Measurements from ENCODE around the gene FOXP1. TPM values are rescaled to one million over a fixed set of nuclear protein-coding genes. Genes with fewer than 3 reads are reported as not detected.

FOXP1 gene
- polyA plus RNA-seq, 4 donors, result 4.9 to 66.5 (median 15.3) TPM

GRCh38 chr3:70990723-70991122, 592.8 kb downstream of the FOXP1 start:
- Histone ChIP-seq H3K27me3 (ENCODE audit: control insufficient read depth in 3 of 3, insufficient read depth in 3 of 3, low read length in 3 of 3) (no peaks in the 10 kb centered on the region), H3K4me1 (ENCODE audit: control insufficient read depth in 3 of 3, insufficient read depth in 2 of 3, low read depth in 1 of 3, low read length in 2 of 3) (peaks cover 0 to 3% (median 0%) of the 10 kb centered on the region in 3 donors), H3K36me3 (ENCODE audit: control insufficient read depth in 3 of 3, insufficient read depth in 2 of 3, low read depth in 1 of 3, low read length in 3 of 3) (peaks cover 8 to 28% (median 12%) of the 10 kb centered on the region in 3 donors), H3K9me3 (ENCODE audit: control insufficient read depth in 2 of 2, insufficient read depth in 1 of 2, low read depth in 1 of 2, low read length in 1 of 2) (no peaks in the 10 kb centered on the region), H3K27ac (ENCODE audit: low read depth in 1 of 3, low read length in 2 of 3) (peak overlapping the region in 1 of 3 donors; percentile 25), H3K4me3 (ENCODE audit: low read depth in 1 of 3, low read length in 3 of 3) (no peak overlapping the region)
- 77 to 88% (median 80%) methylated on average over 5 of the region's 5 CpGs for WGBS, 3 donors
- FAIRE-seq (no peak), DNase-seq (no peak)

DNA sequence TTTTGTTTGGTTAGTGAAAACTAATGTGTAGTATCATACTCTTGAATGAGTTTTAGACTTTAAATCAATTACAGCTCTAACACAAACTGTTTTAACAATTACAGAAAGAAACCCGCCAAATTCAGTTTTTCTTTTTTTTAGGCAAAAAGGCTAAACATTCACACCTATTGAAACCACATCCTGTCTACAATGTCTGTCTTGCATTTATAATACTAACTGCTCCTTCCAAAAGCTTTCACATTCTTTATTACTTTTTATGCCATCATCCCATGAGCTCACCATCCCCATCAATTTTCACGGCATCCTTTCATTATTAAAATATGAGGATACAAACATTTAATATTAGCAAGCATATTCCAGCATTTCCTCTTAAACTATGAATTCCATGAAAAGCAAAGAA, 593.3 kb downstream of the FOXP1 start:
- DNase-seq (peak in 1 of 2 donors; percentile 19), FAIRE-seq (peak; percentile 47)
- H3K4me1 ChIP-seq (ENCODE audit: control insufficient read depth in 3 of 3, insufficient read depth in 2 of 3, low read depth in 1 of 3, low read length in 2 of 3), result peaks cover 0 to 3% (median 0%) of the 10 kb centered on the region in 3 donors
- H3K9me3 ChIP-seq (ENCODE audit: control insufficient read depth in 2 of 2, insufficient read depth in 1 of 2, low read depth in 1 of 2, low read length in 1 of 2), result no peaks in the 10 kb centered on the region
- WGBS, 3 donors, result 69 to 92% (median 74%) methylated on average over 2 of the region's 2 CpGs
- peaks cover 8 to 28% (median 12%) of the 10 kb centered on the region in 3 donors for H3K36me3 ChIP-seq (ENCODE audit: control insufficient read depth in 3 of 3, insufficient read depth in 2 of 3, low read depth in 1 of 3, low read length in 3 of 3)
- H3K4me3 ChIP-seq (ENCODE audit: low read depth in 1 of 3, low read length in 3 of 3), result no peak overlapping the region
- H3K27me3 ChIP-seq (ENCODE audit: control insufficient read depth in 3 of 3, insufficient read depth in 3 of 3, low read length in 3 of 3), result no peaks in the 10 kb centered on the region
- no peak overlapping the region for H3K27ac ChIP-seq (ENCODE audit: low read depth in 1 of 3, low read length in 2 of 3)

GRCh38 chr3:70989174-70989573, 594.4 kb downstream of the FOXP1 start:
- no peak overlapping the region for H3K27ac ChIP-seq (ENCODE audit: low read depth in 1 of 3, low read length in 2 of 3)

GRCh38 chr3:70988111-70988510, 595.4 kb downstream of the FOXP1 start:
- Histone ChIP-seq H3K9me3 (ENCODE audit: control insufficient read depth in 2 of 2, insufficient read depth in 1 of 2, low read depth in 1 of 2, low read length in 1 of 2) (no peaks in the 10 kb centered on the region), H3K36me3 (ENCODE audit: control insufficient read depth in 3 of 3, insufficient read depth in 2 of 3, low read depth in 1 of 3, low read length in 3 of 3) (peaks cover 10 to 11% (median 10%) of the 10 kb centered on the region in 3 donors), H3K4me3 (ENCODE audit: low read depth in 1 of 3, low read length in 3 of 3) (no peak overlapping the region), H3K27me3 (ENCODE audit: control insufficient read depth in 3 of 3, insufficient read depth in 3 of 3, low read length in 3 of 3) (no peaks in the 10 kb centered on the region), H3K4me1 (ENCODE audit: control insufficient read depth in 3 of 3, insufficient read depth in 2 of 3, low read depth in 1 of 3, low read length in 2 of 3) (peaks cover 0 to 6% (median 0%) of the 10 kb centered on the region in 3 donors), H3K27ac (ENCODE audit: low read depth in 1 of 3, low read length in 2 of 3) (no peak overlapping the region)
- WGBS, 3 donors, result 84 to 97% (median 96%) methylated on average over 4 of the region's 4 CpGs
- DNase-seq (no peak), FAIRE-seq (no peak)

More at GRCh38 chr3:70989174-70989573, 594.4 kb downstream of the FOXP1 start:
- H3K9me3 ChIP-seq (ENCODE audit: control insufficient read depth in 2 of 2, insufficient read depth in 1 of 2, low read depth in 1 of 2, low read length in 1 of 2), result no peaks in the 10 kb centered on the region
- no peak overlapping the region for H3K4me3 ChIP-seq (ENCODE audit: low read depth in 1 of 3, low read length in 3 of 3)
- 67 to 84% (median 78%) methylated on average over 3 of the region's 3 CpGs for WGBS, 3 donors
- H3K36me3 ChIP-seq (ENCODE audit: control insufficient read depth in 3 of 3, insufficient read depth in 2 of 3, low read depth in 1 of 3, low read length in 3 of 3), result peaks cover 10 to 21% (median 12%) of the 10 kb centered on the region in 3 donors
- H3K27me3 ChIP-seq (ENCODE audit: control insufficient read depth in 3 of 3, insufficient read depth in 3 of 3, low read length in 3 of 3), result no peaks in the 10 kb centered on the region
- FAIRE-seq, result no peak
- no peak for DNase-seq
- H3K4me1 ChIP-seq (ENCODE audit: control insufficient read depth in 3 of 3, insufficient read depth in 2 of 3, low read depth in 1 of 3, low read length in 2 of 3), result peaks cover 0 to 4% (median 0%) of the 10 kb centered on the region in 3 donors

GRCh38 chr3:70985572-70985971, 598.0 kb downstream of the FOXP1 start:
- H3K4me3 ChIP-seq (ENCODE audit: low read depth in 1 of 3, low read length in 3 of 3), result no peak overlapping the region
- FAIRE-seq (no peak), DNase-seq (no peak)
- H3K27ac ChIP-seq (ENCODE audit: low read depth in 1 of 3, low read length in 2 of 3), result no peak overlapping the region
- no peaks in the 10 kb centered on the region for H3K27me3 ChIP-seq (ENCODE audit: control insufficient read depth in 3 of 3, insufficient read depth in 3 of 3, low read length in 3 of 3)
- WGBS, 3 donors, result 88% methylated on average over 4 of the region's 4 CpGs
- peaks cover 7 to 10% (median 9%) of the 10 kb centered on the region in 3 donors for H3K36me3 ChIP-seq (ENCODE audit: control insufficient read depth in 3 of 3, insufficient read depth in 2 of 3, low read depth in 1 of 3, low read length in 3 of 3)
- H3K9me3 ChIP-seq (ENCODE audit: control insufficient read depth in 2 of 2, insufficient read depth in 1 of 2, low read depth in 1 of 2, low read length in 1 of 2), result no peaks in the 10 kb centered on the region
- H3K4me1 ChIP-seq (ENCODE audit: control insufficient read depth in 3 of 3, insufficient read depth in 2 of 3, low read depth in 1 of 3, low read length in 2 of 3), result peaks cover 0 to 10% (median 7%) of the 10 kb centered on the region in 3 donors

DNA sequence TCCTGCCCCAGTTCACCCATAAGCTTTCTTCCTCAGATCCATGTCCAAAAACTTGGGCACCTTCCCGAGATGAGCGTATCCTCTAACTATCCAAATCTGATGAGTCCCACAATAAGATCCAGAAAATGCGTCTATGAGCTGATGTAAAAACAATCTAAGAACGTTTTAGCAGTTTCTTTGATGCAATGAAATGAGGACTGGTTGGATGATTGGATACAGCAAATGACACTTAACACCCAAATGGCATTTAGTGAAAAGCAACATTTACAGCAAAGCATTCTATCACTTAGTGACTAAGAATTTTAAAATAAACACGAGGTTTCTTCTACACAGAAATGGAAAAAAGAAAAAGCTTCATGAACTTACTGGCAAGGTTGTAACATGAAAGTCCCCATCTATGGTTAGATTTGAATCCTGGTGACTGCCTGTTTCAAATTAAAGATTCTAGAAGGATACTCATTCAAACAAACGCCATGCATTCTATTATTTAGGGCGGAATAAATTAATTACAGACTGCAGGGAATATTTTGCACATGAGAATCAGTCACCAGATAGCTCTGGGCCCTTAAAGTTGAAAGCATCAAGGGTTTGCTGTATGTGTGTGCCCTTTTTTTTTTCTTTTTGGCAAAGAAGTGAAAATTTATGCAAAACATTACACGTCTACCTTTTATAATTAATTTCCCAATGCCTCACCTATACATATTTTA, 598.6 kb downstream of the FOXP1 start:
- Histone ChIP-seq H3K36me3 (ENCODE audit: control insufficient read depth in 3 of 3, insufficient read depth in 2 of 3, low read depth in 1 of 3, low read length in 3 of 3) (peaks cover 7 to 11% (median 10%) of the 10 kb centered on the region in 3 donors), H3K27me3 (ENCODE audit: control insufficient read depth in 3 of 3, insufficient read depth in 3 of 3, low read length in 3 of 3) (no peaks in the 10 kb centered on the region), H3K9me3 (ENCODE audit: control insufficient read depth in 2 of 2, insufficient read depth in 1 of 2, low read depth in 1 of 2, low read length in 1 of 2) (no peaks in the 10 kb centered on the region), H3K4me3 (ENCODE audit: low read depth in 1 of 3, low read length in 3 of 3) (no peak overlapping the region), H3K4me1 (ENCODE audit: control insufficient read depth in 3 of 3, insufficient read depth in 2 of 3, low read depth in 1 of 3, low read length in 2 of 3) (peaks cover 0 to 12% (median 7%) of the 10 kb centered on the region in 3 donors), H3K27ac (ENCODE audit: low read depth in 1 of 3, low read length in 2 of 3) (peak overlapping the region in 1 of 3 donors; percentile 36)
- 80 to 90% (median 85%) methylated on average over 8 of the region's 8 CpGs for WGBS, 3 donors
- DNase-seq (no peak), FAIRE-seq (no peak)

- no peak for FAIRE-seq
- WGBS, 3 donors, result 55 to 79% (median 68%) methylated on average over 6 of the region's 6 CpGs
- Histone ChIP-seq H3K9me3 (ENCODE audit: control insufficient read depth in 2 of 2, insufficient read depth in 1 of 2, low read depth in 1 of 2, low read length in 1 of 2) (no peaks in the 10 kb centered on the region), H3K27me3 (ENCODE audit: control insufficient read depth in 3 of 3, insufficient read depth in 3 of 3, low read length in 3 of 3) (no peaks in the 10 kb centered on the region), H3K4me3 (ENCODE audit: low read depth in 1 of 3, low read length in 3 of 3) (no peak overlapping the region), H3K27ac (ENCODE audit: low read depth in 1 of 3, low read length in 2 of 3) (peak overlapping the region in 2 of 3 donors; percentile 8 to 90), H3K36me3 (ENCODE audit: control insufficient read depth in 3 of 3, insufficient read depth in 2 of 3, low read depth in 1 of 3, low read length in 3 of 3) (peaks cover 10 to 21% (median 13%) of the 10 kb centered on the region in 3 donors), H3K4me1 (ENCODE audit: control insufficient read depth in 3 of 3, insufficient read depth in 2 of 3, low read depth in 1 of 3, low read length in 2 of 3) (peaks cover 0 to 12% (median 7%) of the 10 kb centered on the region in 3 donors)
- no peak for DNase-seq
These were observed 600.8 kb downstream of the FOXP1 start for GRCh38 chr3:70982700-70983140.

DNA sequence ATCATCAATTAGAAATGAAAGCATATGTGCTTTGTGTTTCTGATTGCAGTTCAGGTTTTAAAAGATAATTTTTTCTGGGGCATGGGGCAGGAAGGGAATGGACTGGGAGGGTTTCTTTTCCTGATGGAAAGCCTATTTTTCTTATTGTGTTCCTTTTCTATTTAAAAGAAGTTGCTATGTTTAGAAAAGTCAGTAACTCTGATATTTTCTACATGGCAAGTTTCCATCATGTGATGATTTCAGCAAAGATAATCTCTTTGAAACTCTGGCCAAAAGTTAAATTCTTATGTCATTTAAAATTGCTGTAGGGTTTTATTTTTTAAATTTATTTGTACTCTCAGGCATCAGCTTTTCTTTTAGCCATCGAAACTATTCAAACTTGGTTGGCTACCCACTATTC, 601.2 kb downstream of the FOXP1 start:
- 59 to 87% (median 84%) methylated on average over 1 of the region's 1 CpG for WGBS, 3 donors
- Histone ChIP-seq H3K27ac (ENCODE audit: low read depth in 1 of 3, low read length in 2 of 3) (no peak overlapping the region), H3K4me3 (ENCODE audit: low read depth in 1 of 3, low read length in 3 of 3) (no peak overlapping the region), H3K4me1 (ENCODE audit: control insufficient read depth in 3 of 3, insufficient read depth in 2 of 3, low read depth in 1 of 3, low read length in 2 of 3) (peaks cover 0 to 12% (median 7%) of the 10 kb centered on the region in 3 donors), H3K27me3 (ENCODE audit: control insufficient read depth in 3 of 3, insufficient read depth in 3 of 3, low read length in 3 of 3) (no peaks in the 10 kb centered on the region), H3K36me3 (ENCODE audit: control insufficient read depth in 3 of 3, insufficient read depth in 2 of 3, low read depth in 1 of 3, low read length in 3 of 3) (peaks cover 7 to 22% (median 11%) of the 10 kb centered on the region in 3 donors), H3K9me3 (ENCODE audit: control insufficient read depth in 2 of 2, insufficient read depth in 1 of 2, low read depth in 1 of 2, low read length in 1 of 2) (no peaks in the 10 kb centered on the region)
- no peak for FAIRE-seq
- no peak for DNase-seq

All from small intestine (tissue), 7 donors.